T-helper 2 cell (primary cell): Measurements from ENCODE around the gene PEX11G.

Experiments used
- DNase-seq, 5 experiments: peaks; one replicate each; pipeline versions ENCODE4 v3.0.0 to v3.0.0-alpha.2; 2012 to 2022
- total RNA-seq, 2 donors: gene quantifications; one replicate each; lab custom pipeline; 2026; lab: John Stamatoyannopoulos, UW

Gene PEX11G
- total RNA-seq: 0.34 to 0.62 reads per million in 2 donors

DNA sequence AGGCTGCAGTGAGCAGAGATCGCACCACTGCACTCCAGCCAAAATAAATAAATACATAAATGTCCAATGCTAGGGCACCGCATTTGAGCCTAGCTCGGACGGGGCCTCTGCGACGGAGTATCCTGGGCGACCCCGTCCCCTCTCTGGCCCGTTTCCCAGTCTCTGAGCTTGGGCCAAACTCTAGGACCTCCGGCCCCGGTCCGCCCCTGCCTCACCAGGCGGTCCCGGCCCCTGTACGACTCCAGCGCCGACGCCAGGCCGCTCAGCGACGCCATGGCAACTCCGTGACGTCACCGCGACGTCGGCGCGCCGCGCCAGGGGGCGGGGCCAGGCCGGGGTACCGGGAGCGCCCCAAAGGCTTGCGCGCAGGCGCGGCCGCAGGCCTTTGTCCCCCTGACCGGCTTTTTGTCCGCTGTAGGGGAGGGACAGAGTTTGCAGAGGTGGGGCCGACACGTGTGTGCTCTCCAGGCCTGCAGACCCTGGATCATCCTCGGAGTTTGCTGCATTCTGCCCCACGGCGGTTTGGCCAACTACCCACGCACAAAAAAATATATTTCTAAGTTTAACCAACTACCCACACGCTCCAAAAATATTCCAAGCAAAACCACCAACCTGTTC is at the start of gene PEX11G:
TSS of gene PEX11G (minus strand) at position 300 of the 618 bp plus-strand sequence. CDS start at position 275, 25 bp downstream.
- peak; percentile 81 to 89 (median 85) for DNase-seq

DNA sequence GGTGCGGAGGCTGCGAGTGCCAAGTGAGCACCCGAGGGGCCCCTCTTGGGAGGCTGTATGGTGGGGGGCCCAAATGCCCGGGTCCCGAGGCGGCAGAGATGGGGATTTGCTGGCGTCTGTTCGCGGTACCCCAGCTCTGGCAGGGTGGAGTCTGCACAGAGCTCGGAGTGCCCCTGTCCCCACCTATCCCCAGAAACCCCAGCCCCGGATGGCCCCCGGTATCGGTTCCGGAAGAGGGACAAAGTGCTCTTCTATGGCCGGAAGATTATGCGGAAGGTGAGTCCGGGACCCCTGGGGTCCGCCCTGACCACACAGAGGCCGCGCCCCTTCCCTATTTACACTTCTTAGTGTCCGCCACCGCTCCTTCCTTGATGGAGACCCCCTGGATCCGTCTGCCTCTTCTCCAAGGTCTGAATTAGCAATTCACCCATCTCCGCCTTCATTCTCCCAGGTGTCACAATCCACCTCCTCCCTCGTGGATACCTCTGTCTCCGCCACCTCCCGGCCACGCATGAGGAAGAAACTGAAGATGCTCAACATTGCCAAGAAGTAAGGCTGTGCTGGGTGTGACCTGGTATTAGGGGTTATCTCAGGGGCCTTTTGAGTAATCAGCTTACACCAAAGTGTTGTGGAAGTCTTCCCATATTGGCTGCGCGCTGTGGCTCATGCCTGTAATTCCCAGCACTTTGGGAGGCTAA is 47.3 kb upstream of the PEX11G start:
- no peak for DNase-seq

DNA sequence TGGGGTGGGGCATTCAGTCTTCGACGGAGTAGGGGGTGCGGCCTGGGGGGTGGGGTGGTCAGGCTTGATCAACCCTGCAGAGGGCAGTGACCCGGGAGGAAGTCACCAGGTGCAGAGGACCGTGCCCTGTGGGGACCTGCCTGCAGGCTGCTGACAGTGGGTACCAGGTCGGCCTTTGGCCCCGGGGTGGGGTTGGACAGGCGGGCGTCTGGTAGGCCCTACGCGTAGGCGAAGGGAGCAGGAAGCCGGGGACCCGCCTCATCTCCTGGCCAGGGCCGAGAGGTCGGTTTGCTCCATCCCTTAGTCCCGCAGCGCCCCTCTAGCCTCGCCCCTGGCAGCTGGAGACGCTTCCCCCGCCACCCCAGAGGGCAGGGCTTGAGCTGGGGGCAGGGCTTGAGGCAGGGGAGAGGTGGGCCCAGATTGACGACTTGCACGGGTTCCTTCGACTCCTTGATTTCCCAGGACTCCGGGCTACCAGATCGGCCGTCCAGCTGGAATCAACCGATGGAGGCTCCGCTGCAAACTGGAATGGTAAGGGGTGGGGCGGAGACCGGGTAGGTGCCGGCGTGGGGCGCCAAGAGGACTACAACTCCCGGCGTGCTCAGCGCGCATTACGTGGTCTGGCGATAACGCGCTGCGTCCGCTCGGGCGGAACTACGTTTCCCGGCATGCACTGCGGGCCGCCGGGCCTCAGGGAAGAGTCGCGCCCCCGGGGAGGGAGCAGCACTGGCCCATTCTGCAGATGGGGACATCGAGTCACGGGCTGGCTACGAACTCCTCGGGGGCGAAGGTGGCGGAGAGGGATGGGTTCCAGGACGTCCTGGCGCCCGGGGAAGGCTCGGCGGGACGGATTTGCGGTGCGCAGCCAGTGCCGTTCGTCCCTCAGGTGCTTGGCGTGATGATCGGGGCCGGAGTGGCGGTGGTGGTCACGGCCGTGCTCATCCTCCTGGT is 46.5 kb upstream of the PEX11G start, which contains the start of gene PNPLA6:
TSS of gene PNPLA6 (plus strand) at position 671 of the 951 bp plus-strand sequence. CDS start at position 743, 72 bp downstream.
- DNase-seq: peak; percentile 83 to 93 (median 90)

DNA sequence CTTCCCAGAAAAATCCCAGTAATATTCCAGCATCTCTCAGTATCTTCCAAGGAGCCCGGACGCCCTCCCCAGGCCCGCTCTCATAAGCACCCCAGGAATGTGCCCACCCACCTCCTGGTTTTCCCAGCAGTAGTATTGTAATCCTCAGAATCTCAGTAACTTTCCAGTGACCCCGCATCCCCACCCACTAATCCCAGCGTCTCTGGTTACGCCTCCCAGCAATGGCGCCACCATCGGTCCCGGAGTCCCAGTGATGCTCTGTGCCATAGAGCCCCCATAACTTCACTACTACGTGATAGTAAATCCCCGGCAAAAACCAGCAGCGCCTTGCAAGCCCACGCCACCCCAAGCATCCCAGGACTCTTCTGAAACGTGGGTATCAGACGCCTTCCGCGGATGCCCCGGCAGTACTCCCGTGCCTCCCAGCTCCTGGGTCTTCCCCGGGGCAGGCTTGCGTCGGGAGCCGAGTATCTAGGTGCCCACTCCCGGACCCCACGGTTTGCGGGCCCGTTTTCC is 45.8 kb upstream of the PEX11G start:
- DNase-seq: peak in 1 of 5 experiments; percentile 51

DNA sequence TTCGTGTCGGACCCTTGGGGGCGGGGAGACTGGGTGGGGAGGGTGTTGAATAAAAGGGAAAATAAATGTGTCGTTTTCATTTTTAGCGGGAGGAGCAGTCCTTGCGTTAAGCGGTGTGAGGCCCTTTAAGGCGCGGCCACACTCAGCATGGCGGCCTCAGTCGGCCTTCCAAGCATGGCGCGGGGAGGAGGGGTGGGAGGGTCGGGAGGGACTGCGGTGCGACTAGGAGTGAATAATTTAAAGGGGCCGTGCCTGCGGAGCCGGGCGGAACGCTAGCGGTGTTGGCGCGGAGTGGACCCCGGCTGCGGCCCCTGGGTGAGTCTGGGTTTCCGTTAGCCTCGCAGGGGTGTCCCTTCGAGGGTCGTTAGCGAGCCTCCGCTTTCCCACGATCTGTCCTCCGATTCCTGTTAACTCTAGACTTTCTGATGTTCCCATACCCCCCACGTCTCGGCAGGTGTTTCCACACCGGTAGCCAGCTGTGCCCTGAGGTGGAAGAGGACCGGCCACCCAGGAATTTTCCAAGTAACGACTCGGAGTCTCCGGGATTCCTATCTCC is 45.2 kb upstream of the PEX11G start:
- peak; percentile 65 to 92 (median 80) for DNase-seq

DNA sequence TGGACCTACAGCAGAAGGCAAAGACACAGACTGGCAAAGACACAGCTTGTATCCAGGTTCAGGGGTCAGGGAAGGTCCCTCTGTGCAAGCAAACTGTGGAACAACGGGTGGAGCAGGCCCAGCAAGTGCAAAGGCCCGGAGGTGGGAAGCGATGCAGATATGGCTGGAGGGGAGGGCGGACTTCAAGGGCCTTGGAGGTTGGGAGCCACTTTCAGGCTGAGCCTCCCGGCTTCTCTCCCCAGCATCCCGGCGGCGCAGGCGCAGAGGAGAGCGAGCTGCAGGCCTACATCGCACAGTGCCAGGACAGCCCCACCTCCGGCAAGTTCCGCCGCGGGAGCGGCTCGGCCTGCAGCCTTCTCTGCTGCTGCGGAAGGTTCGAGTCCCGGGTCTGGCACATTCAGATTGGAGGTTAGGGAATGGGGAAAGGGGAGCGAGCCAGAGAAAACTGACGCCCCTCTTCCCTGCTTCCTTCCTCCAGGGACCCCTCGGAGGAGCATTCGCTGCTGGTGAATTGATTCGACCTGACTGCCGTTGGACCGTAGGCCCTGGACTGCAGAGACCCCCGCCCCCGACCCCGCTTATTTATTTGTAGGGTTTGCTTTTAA is 44.5 kb upstream of the PEX11G start:
- no peak for DNase-seq

DNA sequence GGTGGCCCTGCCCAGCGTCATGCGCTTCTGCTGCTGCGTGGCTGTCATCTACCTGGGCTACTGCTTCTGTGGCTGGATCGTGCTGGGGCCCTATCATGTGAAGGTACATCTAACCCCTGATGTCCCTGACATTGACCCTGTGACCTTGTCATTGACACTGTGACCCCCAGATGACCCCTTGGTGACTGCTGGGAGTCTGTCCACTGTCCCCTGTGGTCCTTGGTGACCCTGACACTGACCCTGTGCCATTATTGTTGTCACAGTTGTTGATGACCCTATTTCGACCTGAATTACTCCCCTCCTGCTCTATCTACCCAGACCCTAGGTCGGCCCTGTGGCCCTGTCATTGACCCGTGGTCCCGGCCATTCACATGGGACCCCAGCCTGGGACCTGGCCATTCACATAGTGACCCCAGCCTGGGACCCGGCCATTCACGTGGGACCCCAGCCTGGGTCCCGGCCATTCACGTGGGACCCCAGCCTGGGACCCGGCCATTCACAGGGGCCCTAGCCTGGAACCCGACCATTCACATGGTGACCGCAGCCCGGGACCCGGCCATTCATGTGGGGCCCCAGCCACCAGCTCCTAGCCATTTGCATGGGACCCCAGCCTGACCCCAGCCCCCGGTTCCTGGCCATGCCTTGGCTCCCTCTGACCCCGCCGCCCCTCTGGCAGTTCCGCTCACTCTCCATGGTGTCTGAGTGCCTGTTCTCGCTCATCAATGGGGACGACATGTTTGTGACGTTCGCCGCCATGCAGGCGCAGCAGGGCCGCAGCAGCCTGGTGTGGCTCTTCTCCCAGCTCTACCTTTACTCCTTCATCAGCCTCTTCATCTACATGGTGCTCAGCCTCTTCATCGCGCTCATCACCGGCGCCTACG is 41.0 kb upstream of the PEX11G start:
- DNase-seq: no peak

DNA sequence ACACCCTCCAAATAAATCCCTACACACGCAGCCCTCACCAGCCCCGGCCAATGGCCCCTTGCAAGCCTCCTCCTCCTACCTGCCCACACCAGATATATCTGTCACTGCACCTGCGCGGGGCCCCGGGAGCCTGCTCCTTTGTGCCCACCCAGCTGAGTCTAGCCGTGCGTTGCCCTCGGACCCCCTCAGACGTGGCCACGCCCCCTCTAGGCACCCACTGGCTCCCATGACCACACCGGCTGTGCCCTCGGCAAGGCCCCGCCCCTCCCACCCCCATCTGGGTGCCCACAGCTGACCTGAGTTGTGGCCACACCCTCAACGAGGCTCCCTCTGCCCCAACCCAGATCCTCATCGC is 40.4 kb upstream of the PEX11G start:
- no peak for DNase-seq

DNA sequence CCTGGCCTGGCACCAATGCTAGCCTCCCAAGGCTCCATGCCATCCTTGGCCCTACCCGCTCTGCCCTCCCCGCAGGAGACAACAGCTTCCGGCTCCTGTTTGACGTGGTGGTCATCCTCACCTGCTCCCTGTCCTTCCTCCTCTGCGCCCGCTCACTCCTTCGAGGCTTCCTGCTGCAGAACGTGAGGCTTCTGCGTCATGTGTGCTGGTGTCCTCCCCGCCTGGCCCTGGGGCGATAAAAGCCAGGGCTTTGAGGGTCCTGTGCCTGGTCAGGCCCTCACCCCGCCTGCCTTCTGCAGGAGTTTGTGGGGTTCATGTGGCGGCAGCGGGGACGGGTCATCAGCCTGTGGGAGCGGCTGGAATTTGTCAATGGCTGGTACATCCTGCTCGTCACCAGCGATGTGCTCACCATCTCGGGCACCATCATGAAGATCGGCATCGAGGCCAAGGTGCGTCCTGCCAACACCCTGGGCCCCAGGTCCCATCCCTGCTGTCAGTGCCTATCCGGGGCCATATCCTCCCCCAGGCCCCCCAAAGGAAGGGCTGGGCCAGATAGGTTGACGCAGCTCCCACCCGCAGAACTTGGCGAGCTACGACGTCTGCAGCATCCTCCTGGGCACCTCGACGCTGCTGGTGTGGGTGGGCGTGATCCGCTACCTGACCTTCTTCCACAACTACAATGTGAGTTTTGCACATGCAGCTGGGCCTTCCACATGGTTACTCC is 39.8 kb upstream of the PEX11G start:
- no peak for DNase-seq

DNA sequence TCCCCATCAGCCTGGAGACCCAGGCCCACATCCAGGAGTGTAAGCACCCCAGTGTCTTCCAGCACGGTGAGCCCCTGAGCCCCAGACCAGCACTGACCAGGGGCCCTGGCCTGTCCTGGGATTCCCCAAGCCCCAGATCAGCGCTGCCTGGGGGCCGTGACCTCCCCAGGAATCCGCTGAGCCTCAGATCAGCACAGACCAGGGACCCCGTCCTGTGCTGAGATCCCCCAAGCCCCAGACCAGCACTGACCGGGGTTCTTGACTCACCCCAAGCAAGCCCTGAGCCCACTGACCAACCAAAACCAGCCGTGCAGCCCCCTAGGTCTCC is 39.3 kb upstream of the PEX11G start:
- DNase-seq: no peak

DNA sequence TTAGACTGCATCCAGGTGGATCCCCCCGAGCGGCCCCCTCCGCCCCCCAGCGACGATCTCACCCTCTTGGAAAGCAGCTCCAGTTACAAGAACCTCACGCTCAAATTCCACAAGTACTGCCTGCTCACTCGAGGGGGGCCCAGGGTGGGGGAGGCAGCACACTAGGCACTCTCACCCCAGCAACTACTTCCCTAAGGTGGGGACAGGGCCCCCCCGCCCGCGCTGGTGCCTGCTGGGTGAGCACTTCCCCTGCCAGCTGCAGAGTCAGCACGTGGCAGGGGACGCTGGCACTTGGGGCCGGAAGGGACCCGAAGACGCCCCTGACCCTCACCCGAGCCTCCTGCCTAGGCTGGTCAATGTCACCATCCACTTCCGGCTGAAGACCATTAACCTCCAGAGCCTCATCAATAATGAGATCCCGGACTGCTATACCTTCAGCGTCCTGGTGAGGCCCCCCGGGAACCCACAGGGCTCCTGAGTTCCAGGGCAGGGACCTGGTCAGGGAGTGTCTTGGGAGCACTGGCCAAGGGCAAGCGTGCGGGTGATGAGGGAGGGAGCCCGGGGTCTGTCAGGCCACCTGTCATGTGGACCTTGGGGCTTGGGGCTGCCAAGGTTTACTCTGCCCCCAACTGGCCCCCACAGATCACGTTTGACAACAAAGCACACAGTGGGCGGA is 38.8 kb upstream of the PEX11G start:
- no peak for DNase-seq

DNA sequence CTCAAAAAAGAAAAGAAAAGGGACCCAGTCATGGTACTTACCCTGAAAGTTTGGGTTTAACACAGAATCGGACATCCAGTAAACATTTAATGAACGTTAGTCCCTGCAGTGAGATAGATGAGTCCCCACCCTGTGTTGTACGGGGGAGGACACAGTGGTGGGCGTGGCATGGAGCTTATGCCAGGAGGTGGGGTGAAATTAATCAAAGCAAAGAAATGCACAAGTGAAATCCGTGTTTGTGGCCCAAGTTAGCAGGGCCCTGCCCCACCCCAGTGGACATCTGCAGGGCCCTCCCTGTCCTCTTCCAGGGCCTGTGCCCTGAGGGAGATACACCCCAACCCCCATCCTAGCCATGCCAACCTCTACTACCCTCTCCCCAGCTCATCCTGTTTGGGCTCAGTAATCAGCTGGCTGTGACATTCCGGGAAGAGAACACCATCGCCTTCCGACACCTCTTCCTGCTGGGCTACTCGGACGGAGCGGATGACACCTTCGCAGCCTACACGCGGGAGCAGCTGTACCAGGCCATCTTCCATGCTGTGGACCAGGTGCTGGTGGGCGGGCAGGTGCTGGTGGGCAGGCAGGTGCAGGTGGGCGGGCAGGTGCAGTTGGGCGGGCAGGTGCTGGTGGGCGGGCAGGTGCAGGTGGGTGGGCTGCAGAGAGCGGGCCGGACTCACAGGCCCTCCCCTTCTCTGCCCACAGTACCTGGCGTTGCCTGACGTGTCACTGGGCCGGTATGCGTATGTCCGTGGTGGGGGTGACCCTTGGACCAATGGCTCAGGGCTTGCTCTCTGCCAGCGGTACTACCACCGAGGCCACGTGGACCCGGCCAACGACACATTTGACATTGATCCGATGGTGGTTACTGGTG is 37.5 kb upstream of the PEX11G start:
- DNase-seq: no peak

DNA sequence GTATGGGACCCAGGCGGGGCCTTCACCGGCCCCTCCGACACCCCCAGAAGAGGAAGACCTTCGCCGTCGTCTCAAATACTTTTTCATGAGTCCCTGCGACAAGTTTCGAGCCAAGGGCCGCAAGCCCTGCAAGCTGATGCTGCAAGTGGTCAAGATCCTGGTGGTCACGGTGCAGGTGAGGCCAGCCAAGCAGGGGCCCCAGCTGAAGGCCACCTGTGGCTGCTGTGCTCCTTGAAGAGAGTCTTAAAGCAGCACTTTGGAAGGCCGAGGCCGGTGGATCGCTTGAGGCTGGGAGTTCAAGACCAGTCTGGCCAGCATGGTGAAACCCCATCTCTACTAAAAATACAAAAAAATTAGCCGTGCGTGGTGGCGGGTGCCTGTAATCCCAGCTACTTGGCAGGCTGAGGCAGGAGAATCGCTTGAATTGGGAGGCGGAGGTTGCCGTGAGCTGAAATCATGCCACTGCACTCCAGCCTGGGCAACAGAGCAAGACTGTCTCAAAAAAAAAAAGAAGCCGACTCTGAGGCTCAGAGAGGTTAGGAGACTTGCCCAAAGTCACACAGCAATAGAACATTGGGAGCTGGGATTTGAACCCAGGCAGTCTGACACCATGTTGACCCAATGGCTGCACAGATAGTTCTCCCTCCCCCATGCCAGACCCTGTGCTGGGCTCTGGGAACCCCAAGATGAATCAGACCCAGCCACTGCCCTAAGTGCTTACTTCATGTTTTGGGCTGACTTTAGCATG is 36.3 kb upstream of the PEX11G start:
- no peak for DNase-seq

DNA sequence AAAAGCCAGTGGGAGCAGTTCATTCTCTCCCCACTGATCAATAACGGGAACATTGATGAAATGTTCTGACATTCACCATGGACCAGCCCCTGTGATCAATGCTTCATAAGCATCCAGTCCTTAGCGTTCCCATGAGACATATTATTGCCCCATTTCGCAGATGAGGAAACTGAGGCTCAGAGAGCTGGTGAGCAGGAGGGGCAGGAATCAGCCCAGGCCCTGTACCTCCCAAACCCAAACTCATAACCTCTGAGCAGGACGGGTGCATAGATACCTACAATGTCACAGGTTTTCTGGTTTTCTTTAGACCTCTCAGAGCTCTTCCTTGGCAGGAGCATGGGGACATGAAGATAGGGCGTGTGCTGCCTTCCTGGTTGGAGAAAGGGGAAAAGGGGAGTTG is 35.7 kb upstream of the PEX11G start:
- no peak for DNase-seq

DNA sequence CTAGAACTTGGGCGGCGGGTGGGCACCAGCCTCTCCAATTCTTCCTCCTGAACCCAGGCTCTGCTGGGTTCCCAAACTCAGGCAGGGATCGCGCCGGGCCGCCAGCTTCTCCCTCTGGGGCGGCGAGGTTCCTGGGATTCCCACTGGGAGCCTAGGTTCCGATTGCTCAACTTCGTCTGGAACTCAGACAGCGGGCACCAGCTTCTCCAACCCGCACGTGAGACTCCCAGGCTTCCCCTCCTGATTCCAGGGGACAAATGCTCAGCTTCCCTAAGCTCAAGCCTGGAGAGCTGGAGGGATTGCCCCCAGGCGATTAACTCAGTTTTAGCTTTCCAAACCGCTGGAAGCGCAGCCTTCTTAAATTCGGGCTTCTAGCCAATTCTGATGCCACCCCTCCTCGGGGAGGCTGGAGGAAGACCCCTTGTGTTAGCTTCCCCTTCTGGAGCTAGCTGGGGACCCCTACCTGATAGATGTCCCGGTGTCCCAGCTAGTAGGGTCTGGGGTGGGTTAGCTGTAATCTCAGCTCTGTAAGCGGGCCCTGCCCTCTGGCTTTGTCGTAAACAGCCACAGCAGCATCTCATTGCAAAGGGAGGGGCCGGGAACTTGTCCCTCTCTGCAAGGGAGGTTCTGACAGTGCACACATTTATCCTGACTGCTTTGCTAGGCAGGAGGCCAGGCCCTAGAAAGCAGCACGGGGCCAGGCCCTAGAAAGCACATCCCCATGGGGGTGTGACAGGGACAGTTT is 34.3 kb upstream of the PEX11G start:
- DNase-seq: no peak

DNA sequence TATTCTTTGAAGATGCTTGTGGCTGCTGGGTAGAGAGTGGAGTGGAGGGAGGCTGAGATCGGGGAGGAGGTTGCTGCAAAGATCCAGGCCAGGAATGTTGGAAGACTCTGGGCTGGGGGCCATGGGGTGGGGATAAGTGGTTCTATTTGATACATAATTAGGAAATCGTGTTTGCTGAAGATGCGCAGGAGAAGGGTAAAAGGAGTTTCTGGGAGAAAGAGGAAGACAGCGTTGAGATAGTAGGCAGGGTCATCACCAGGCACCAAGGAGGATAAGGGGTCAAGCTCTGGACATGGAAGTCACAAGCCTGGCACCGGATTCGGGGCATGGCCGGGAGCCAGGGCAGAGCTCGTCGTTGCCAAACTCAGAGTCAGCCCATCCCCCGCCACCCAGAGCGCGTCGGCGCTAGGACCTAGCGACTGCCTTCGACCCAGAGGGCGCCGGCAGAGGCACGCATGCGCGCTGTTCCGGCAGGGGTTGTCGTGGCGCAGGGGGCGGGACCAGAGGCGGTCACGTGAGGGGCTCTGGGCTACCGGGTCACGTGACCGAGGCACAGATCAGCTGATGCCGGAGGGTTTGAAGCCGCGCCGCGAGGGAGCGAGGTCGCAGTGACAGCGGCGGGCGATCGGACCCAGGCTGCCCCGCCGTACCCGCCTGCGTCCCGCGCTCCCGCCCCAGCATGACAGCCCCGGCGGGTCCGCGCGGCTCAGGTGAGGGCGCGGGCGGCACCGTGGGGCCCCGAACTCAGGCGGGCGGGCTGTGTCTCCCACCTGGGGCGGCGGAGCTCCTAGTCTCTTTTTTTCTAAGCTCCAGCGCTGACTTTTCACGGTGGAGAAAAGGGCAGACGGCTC is 33.5 kb upstream of the PEX11G start, which contains the start of gene MCOLN1:
TSS of gene MCOLN1 (plus strand) at position 553 of the 851 bp plus-strand sequence. CDS start at position 680, 127 bp downstream.
- DNase-seq: peak; percentile 96 to 100 (median 99)
